IMR-90 (cell line): Measurements from ENCODE around the gene WWC2. TPM values are rescaled to one million over a fixed set of nuclear protein-coding genes. Genes with fewer than 3 reads are reported as not detected.

ENCODE experiments used
- ATAC-seq: fragments of 200-7000 bp; cut with Tn5 transposase; 2 replicates; pipeline ENCODE4 v1.9.1; 2020; ENCODE audit warnings: low read depth, mild to moderate bottlenecking, moderate library complexity
- BruUV-seq: library from RNA; stranded (reverse); fragments of 400-500 nt; replicated peaks from 2 replicates; lab custom pipeline; 2021; lab: Mats Ljungman, UMichigan
- CTCF ChIA-PET: fragments of 300-600 bp; formaldehyde crosslinking; extraction: SDS; loops from one replicate; lab custom pipeline; 2021; ENCODE audit warnings: antibody characterized with exemption; lab: Yijun Ruan, JAX
- POLR2A ChIA-PET: fragments of 300-600 bp; sonication (Branson Sonifier 250); formaldehyde crosslinking; loops from one replicate; lab custom pipeline; 2022; ENCODE audit warnings: antibody characterized with exemption; ENCODE audit not compliant: unreplicated experiment; lab: Charles Lee
- DNase-seq: peaks from one replicate; pipeline ENCODE4 v3.0.0; 2013
- H2AFZ ChIP-seq: replicated peaks from 2 replicates; pipeline ENCODE3; 2013; ENCODE audit warnings: low read length, mild to moderate bottlenecking; ENCODE audit not compliant: poor library complexity
- H2AK5ac ChIP-seq: 2 replicates; pipeline ENCODE4 v1.6.1; 2013; ENCODE audit warnings: low read depth, low read length, inconsistent platforms
- H2AK9ac ChIP-seq: replicated peaks from 2 replicates; pipeline ENCODE3; 2013; ENCODE audit warnings: mild to moderate bottlenecking, low read depth, low read length, moderate library complexity; ENCODE audit not compliant: poor library complexity
- H2BK120ac ChIP-seq: 2 replicates; pipeline ENCODE4 v1.6.1; 2013; ENCODE audit warnings: low read depth, low read length, inconsistent platforms
- H2BK15ac ChIP-seq: 3 replicates; pipeline ENCODE4 v1.6.1; 2013; ENCODE audit warnings: low read depth, low read length, inconsistent platforms
- H2BK20ac ChIP-seq: 2 replicates; pipeline ENCODE4 v1.6.1; 2013; ENCODE audit warnings: low read depth, mild to moderate bottlenecking, inconsistent platforms, low read length, moderate library complexity
- H2BK5ac ChIP-seq: 2 replicates; pipeline ENCODE4 v1.6.1; 2013; ENCODE audit warnings: mild to moderate bottlenecking, low read depth, low read length, inconsistent platforms; ENCODE audit not compliant: poor library complexity, severe bottlenecking
- H3K14ac ChIP-seq: replicated peaks from 2 replicates; pipeline ENCODE4 v1.6.1; 2013; ENCODE audit warnings: low read depth, low read length, inconsistent platforms
- H3K18ac ChIP-seq: 2 replicates; pipeline ENCODE4 v1.6.1; 2013; ENCODE audit warnings: low read depth, low read length, control low read depth
- H3K23ac ChIP-seq: 2 replicates; pipeline ENCODE4 v1.6.1; 2013; ENCODE audit warnings: low read depth, low read length, inconsistent platforms
- H3K27ac ChIP-seq: 2 replicates; pipeline ENCODE4 v1.5.1; 2013; ENCODE audit warnings: mild to moderate bottlenecking, control low read depth, low read length; ENCODE audit not compliant: insufficient read depth
- H3K27me3 ChIP-seq: 2 replicates; pipeline ENCODE4 v1.6.1; 2013; ENCODE audit warnings: low read length; ENCODE audit not compliant: control insufficient read depth, insufficient read depth
- H3K36me3 ChIP-seq: 2 replicates; pipeline ENCODE4 v1.6.1; 2013; ENCODE audit warnings: low read length, mixed read lengths; ENCODE audit not compliant: control insufficient read depth, insufficient read depth
- H3K4ac ChIP-seq: 2 replicates; pipeline ENCODE4 v1.6.1; 2013; ENCODE audit warnings: low read depth, low read length, inconsistent platforms
- H3K4me1 ChIP-seq: 2 replicates; pipeline ENCODE4 v1.6.1; 2013; ENCODE audit warnings: low read length, mixed read lengths; ENCODE audit not compliant: control insufficient read depth, insufficient read depth
- H3K4me2 ChIP-seq: 2 replicates; pipeline ENCODE4 v1.6.1; 2013; ENCODE audit warnings: low read depth, mild to moderate bottlenecking, control low read depth, low read length, moderate library complexity
- H3K4me3 ChIP-seq: 2 replicates; pipeline ENCODE4 v1.5.1; 2013; ENCODE audit warnings: low read depth, mild to moderate bottlenecking, control low read depth, low read length, moderate library complexity; ENCODE audit not compliant: insufficient read depth
- H3K56ac ChIP-seq: 2 replicates; pipeline ENCODE4 v1.6.1; 2013; ENCODE audit warnings: low read length, inconsistent platforms; ENCODE audit not compliant: insufficient read depth; ENCODE audit errors: extremely low read depth
- H3K79me1 ChIP-seq, 2 experiments: 2 replicates each; pipeline ENCODE4 v1.6.1; 2013; ENCODE audit warnings: low read length in 2 of 2, inconsistent platforms in 1 of 2, low read depth in 1 of 2
- H3K9ac ChIP-seq: 2 replicates; pipeline ENCODE4 v1.6.1; 2013; ENCODE audit warnings: low read depth, low read length, control low read depth
- H3K9me1 ChIP-seq: 2 replicates; pipeline ENCODE4 v1.6.1; 2013; ENCODE audit warnings: low read length, inconsistent platforms; ENCODE audit not compliant: insufficient read depth
- H3K9me3 ChIP-seq: 2 replicates; pipeline ENCODE4 v1.6.1; 2013; ENCODE audit warnings: low read length; ENCODE audit not compliant: control insufficient read depth, insufficient read depth
- H4K20me1 ChIP-seq: 2 replicates; pipeline ENCODE4 v1.6.1; 2013; ENCODE audit warnings: low read length, inconsistent platforms; ENCODE audit not compliant: insufficient read depth
- H4K5ac ChIP-seq: 2 replicates; pipeline ENCODE4 v1.6.1; 2013; ENCODE audit warnings: mild to moderate bottlenecking, low read depth, low read length, control low read depth
- H4K8ac ChIP-seq, 2 experiments: 2 replicates each; pipeline ENCODE4 v1.6.1; 2013; ENCODE audit warnings: low read depth in 2 of 2, low read length in 2 of 2, control low read depth in 1 of 2, inconsistent platforms in 1 of 2
- H4K91ac ChIP-seq: 2 replicates; pipeline ENCODE4 v1.6.1; 2013; ENCODE audit warnings: low read depth, low read length, inconsistent platforms; ENCODE audit not compliant: insufficient read depth
- BHLHE40 ChIP-seq: fragments of 150-350 bp; IDR thresholded peaks from 2 replicates; pipeline ENCODE4 v1.6.1; 2016; ENCODE audit warnings: mild to moderate bottlenecking, low read depth, low read length
- CEBPB ChIP-seq: IDR thresholded peaks from 2 replicates; pipeline ENCODE4 v1.6.1; 2012; ENCODE audit warnings: low read depth, low read length, improper control_type of control experiment
- CHD1 ChIP-seq: IDR thresholded peaks from 2 replicates; pipeline ENCODE4 v1.6.1; 2012; ENCODE audit warnings: low read depth, low read length, improper control_type of control experiment
- FOS ChIP-seq: fragments of 150-350 bp; IDR thresholded peaks from 2 replicates; pipeline ENCODE4 v1.6.1; 2016; ENCODE audit warnings: low read depth, low read length
- MAFK ChIP-seq: IDR thresholded peaks from 2 replicates; pipeline ENCODE4 v1.6.1; 2012; ENCODE audit warnings: low read depth, low read length, improper control_type of control experiment
- MAZ ChIP-seq: IDR thresholded peaks from 2 replicates; pipeline ENCODE4 v1.6.1; 2012; ENCODE audit warnings: low read depth, mild to moderate bottlenecking, low read length, improper control_type of control experiment, moderate library complexity, borderline replicate concordance
- MXI1 ChIP-seq: IDR thresholded peaks from 2 replicates; pipeline ENCODE4 v1.6.1; 2012; ENCODE audit warnings: low read depth, mild to moderate bottlenecking, low read length, moderate library complexity, borderline replicate concordance
- NFE2L2 ChIP-seq: fragments of 150-350 bp; IDR thresholded peaks from 2 replicates; pipeline ENCODE4 v1.6.1; 2016; ENCODE audit warnings: low read depth, mild to moderate bottlenecking, low read length
- RAD21 ChIP-seq: IDR thresholded peaks from 2 replicates; pipeline ENCODE4 v1.6.1; 2012; ENCODE audit warnings: low read length, improper control_type of control experiment
- RCOR1 ChIP-seq: IDR thresholded peaks from 2 replicates; pipeline ENCODE4 v1.6.1; 2012; ENCODE audit warnings: mild to moderate bottlenecking, low read length, improper control_type of control experiment; ENCODE audit not compliant: insufficient replicate concordance
- RFX5 ChIP-seq: IDR thresholded peaks from 2 replicates; pipeline ENCODE4 v1.8.0; 2012; ENCODE audit warnings: low read depth, mild to moderate bottlenecking, low read length, moderate library complexity
- SMC3 ChIP-seq: fragments of 150-350 bp; IDR thresholded peaks from 2 replicates; pipeline ENCODE4 v1.6.1; 2016; ENCODE audit warnings: low read depth, mild to moderate bottlenecking, antibody characterized with exemption, low read length, moderate library complexity
- WGBS, 2 experiments: methylation state at CpG; one replicate each; pipeline versions ENCODE4 v1.1.5 to v1.1.7; 2013; ENCODE audit warnings: missing lambda C conversion rate in 2 of 2; ENCODE audit not compliant: insufficient read length in 1 of 2; ENCODE audit errors: extremely low coverage in 2 of 2; 5-methylcytosine and 5-hydroxymethylcytosine counted together
- dilution Hi-C: fragments of 300-500 bp; cut with HindIII; formaldehyde crosslinking; loops from one replicate; pipeline ENCODE4 v1.14.3; 2018; ENCODE audit warnings: low sequenced_read_pairs; ENCODE audit not compliant: unreplicated experiment
- in situ Hi-C: fragments of 300-500 bp; cut with MboI; formaldehyde crosslinking; loops from 3 replicates; pipeline ENCODE4 v1.14.3; 2019; ENCODE audit warnings: low sequenced_read_pairs, inconsistent platforms, mixed read lengths
- intact Hi-C: fragments of 100-400 bp; cut with micrococcal nuclease; formaldehyde crosslinking; loops from 2 replicates; pipeline ENCODE4 v1.10.0; 2022
- polyA plus RNA-seq, 3 experiments: library from polyadenylated mRNA; depleted of rRNA; stranded (reverse); fragments of >200 nt; gene quantifications; 2 replicates each; pipeline ENCODE4 v1.2.3, GENCODE V29; 2012; ENCODE audit warnings: low replicate concordance in 1 of 3
- total RNA-seq: library from RNA; depleted of rRNA; stranded (reverse); fragments of >200 nt; gene quantifications from 2 replicates; pipeline ENCODE4 v1.2.3, GENCODE V29; 2012
- TF ChIP-seq, protein P1 (sequence below): fragments of 150-350 bp; IDR thresholded peaks from 2 replicates; pipeline ENCODE4 v1.6.1; 2017; ENCODE audit warnings: mild to moderate bottlenecking, antibody characterized with exemption, low read length, low read depth
- TF ChIP-seq, protein P2 (sequence below): fragments of 150-350 bp; IDR thresholded peaks from 2 replicates; pipeline ENCODE4 v1.6.1; 2016; ENCODE audit warnings: low read depth, mild to moderate bottlenecking, low read length, moderate library complexity, borderline replicate concordance
- TF ChIP-seq, protein P3 (sequence below): conservative IDR thresholded peaks from 2 replicates; pipeline ENCODE4 v1.5.1; 2012; ENCODE audit warnings: mild to moderate bottlenecking, low read depth, low read length, improper control_type of control experiment

WWC2 gene
- total and polyA plus RNA-seq, 2 of the 4 experiments (the other 2 are of a cell fraction): 26.6 to 27.4 TPM

DNA sequence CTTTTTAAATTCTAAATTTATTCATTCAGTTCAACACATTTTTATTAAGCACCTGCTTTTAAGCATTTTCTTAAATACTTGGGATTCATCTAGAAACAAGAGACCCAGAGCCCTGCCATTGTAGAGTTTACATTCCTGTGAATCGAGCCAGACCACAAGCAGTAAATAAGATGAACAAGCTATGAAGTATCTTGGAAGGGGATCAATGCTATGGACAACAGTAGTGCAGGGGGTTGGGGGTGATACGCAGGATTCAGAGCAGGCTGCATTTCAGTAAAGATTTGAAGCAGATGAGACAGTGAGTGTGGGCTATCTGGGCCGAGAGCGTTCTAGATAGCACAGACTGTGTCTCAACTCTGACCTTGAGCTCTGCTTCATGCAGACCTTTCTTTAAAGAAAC, 185.9 kb downstream of the WWC2 start:
- no TSS peak for BruUV-seq
- Histone ChIP-seq H2AK9ac (no peak overlapping the region), H4K8ac (no peak overlapping the region), H2BK15ac (no peak overlapping the region), H3K18ac (no peak overlapping the region), H3K79me1 (peaks cover 0 to 23% of the 10 kb centered on the region in 2 experiments; a peak in 2 of 4 replicates), H3K27me3 (no peaks in the 10 kb centered on the region), H3K36me3 (peaks cover 47% of the 10 kb centered on the region), H3K56ac (0 out of 2 replicates have a peak overlapping the region, but pooled peaks have one; percentile 29), H4K91ac (no peak overlapping the region), H2BK120ac (peak overlapping the region; percentile 51), H3K4me2 (peak overlapping the region; percentile 9), H2BK5ac (peak overlapping the region; percentile 22), H3K14ac (no peak overlapping the region), H3K9me3 (no peaks in the 10 kb centered on the region), H3K4me3 (no peak overlapping the region), H3K4ac (peak overlapping the region; percentile 20; the same call in 1 of the 2 replicates), H3K4me1 (peaks cover 13% of the 10 kb centered on the region), H2AFZ (peak overlapping the region; percentile 2), H3K27ac (peak overlapping the region; percentile 57; the same call in 1 of the 2 replicates), H3K23ac (no peak overlapping the region), H4K20me1 (peaks cover 4% of the 10 kb centered on the region; the same call in 1 of the 2 replicates), H2AK5ac (no peak overlapping the region), H2BK20ac (no peak overlapping the region), H3K9me1 (peaks cover 24% of the 10 kb centered on the region), H4K5ac (no peak overlapping the region), H3K9ac (no peak overlapping the region)
- intact Hi-C loops (loop anchor here (1.0 kb wide), 2 partner anchors 21 to 113 kb away; no protein-coding TSS in a partner anchor), dilution Hi-C loops (no loop called here), in situ Hi-C loops (no loop called here)
- CTCF ChIA-PET: interaction anchor here (1.2 to 1.7 kb wide), 2 partner anchors 23 to 114 kb away, joined by 5 read pairs; no protein-coding TSS in a partner anchor
- DNase-seq (peak; percentile 95), ATAC-seq (peak; percentile 95)
- WGBS, 2 experiments: 0% methylated on average over 1 of the region's 4 CpGs; no CpG with 5 or more reads in 1 of the 2 experiments
- POLR2A ChIA-PET: interaction anchor here (0.6 kb wide), 1 partner anchor 124 kb away, joined by 3 read pairs; no protein-coding TSS in a partner anchor
- TF ChIP-seq SMC3 (no peak), CEBPB (no peak), NFE2L2 (peak; percentile 11; the same call in 1 of the 2 replicates), RAD21 (0 out of 2 replicates have a peak, but pooled peaks have one; percentile 15), CHD1 (no peak), MXI1 (no peak), RCOR1 (peak; percentile 74), MAZ (peak; percentile 50; the same call in 1 of the 2 replicates), FOS (peak; percentile 58; the same call in 1 of the 2 replicates), RFX5 (no peak), MAFK (no peak), BHLHE40 (peak; percentile 32; the same call in 1 of the 2 replicates)
- TF ChIP-seq, protein P1, sequence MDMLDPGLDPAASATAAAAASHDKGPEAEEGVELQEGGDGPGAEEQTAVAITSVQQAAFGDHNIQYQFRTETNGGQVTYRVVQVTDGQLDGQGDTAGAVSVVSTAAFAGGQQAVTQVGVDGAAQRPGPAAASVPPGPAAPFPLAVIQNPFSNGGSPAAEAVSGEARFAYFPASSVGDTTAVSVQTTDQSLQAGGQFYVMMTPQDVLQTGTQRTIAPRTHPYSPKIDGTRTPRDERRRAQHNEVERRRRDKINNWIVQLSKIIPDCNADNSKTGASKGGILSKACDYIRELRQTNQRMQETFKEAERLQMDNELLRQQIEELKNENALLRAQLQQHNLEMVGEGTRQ: no peak
- TF ChIP-seq, protein P2, sequence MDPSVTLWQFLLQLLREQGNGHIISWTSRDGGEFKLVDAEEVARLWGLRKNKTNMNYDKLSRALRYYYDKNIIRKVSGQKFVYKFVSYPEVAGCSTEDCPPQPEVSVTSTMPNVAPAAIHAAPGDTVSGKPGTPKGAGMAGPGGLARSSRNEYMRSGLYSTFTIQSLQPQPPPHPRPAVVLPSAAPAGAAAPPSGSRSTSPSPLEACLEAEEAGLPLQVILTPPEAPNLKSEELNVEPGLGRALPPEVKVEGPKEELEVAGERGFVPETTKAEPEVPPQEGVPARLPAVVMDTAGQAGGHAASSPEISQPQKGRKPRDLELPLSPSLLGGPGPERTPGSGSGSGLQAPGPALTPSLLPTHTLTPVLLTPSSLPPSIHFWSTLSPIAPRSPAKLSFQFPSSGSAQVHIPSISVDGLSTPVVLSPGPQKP: no peak
- TF ChIP-seq, protein P3, sequence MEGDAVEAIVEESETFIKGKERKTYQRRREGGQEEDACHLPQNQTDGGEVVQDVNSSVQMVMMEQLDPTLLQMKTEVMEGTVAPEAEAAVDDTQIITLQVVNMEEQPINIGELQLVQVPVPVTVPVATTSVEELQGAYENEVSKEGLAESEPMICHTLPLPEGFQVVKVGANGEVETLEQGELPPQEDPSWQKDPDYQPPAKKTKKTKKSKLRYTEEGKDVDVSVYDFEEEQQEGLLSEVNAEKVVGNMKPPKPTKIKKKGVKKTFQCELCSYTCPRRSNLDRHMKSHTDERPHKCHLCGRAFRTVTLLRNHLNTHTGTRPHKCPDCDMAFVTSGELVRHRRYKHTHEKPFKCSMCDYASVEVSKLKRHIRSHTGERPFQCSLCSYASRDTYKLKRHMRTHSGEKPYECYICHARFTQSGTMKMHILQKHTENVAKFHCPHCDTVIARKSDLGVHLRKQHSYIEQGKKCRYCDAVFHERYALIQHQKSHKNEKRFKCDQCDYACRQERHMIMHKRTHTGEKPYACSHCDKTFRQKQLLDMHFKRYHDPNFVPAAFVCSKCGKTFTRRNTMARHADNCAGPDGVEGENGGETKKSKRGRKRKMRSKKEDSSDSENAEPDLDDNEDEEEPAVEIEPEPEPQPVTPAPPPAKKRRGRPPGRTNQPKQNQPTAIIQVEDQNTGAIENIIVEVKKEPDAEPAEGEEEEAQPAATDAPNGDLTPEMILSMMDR: no peak
